OCI-LY1 (cell line): ENCODE measurements around the gene OSBPL5.

Experiments
- CTCF ChIP-seq: fragments of 200-600 bp; sonication (generic), shearing (Covaris generic); IDR thresholded peaks from 2 replicates; pipeline ENCODE4 v1.5.1; 2017; ENCODE audit warnings: mild to moderate bottlenecking, antibody characterized with exemption, low read length, moderate library complexity, mixed read lengths
- EZH2 ChIP-seq: fragments of 200-600 bp; sonication (generic), shearing (Covaris generic); IDR thresholded peaks from 2 replicates; pipeline ENCODE4 v1.8.0; 2017; ENCODE audit warnings: borderline replicate concordance, mixed run types, mild to moderate bottlenecking, antibody characterized with exemption, low read length, moderate library complexity, mixed read lengths

DNA sequence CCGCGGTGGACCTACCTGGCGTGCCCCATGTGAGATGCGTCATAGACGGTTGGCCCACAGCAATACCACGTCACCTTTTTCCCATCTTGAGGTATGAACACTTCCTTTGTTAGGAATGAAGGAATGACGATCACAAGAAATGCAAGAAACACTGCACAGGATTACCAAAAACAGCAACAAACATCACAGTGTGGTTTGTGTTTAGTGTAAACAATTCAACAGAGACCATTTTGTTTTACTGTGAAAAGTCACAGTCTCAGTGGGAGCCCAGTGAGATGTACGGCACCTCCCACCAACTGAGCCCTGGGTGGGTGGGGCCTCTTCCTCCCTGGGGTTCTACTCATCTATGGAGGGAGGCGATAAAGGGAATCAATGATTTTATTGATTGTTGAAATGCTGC is 124.2 kb downstream of the OSBPL5 start:
- TF ChIP-seq CTCF (no peak), EZH2 (no peak)
